ENCODE data around the gene XYLB. TPM values are rescaled to one million over a fixed set of nuclear protein-coding genes. Genes with fewer than 3 reads are reported as not detected.

Gene XYLB
- total RNA-seq, 1 donor = 10.1 TPM

DNA sequence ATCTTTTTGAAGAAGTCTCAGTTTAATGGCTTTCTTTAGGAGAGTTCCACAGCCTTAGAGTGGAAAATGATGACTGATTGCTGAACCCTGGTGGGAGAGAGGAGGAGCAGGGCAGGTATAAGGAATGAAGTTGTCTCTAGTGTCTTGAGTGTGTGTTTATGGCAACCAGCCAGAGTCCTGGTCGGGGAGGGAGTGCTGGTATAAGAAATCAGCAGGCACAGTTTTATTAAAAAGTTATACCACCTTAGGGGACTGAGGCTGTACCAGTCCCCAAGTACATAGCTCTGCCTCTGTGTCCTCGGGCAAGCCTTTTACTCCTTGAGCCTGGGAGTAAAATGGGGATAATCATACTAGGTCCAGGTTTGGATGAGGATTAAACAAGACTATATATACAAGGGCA is 34.6 kb upstream of the XYLB start:
- no peaks in the 10 kb centered on the region for H3K4me1 ChIP-seq (ENCODE audit: insufficient read depth, low read length)
- H3K4me2 ChIP-seq (ENCODE audit: insufficient read depth, low read length) = no peak overlapping the region

DNA sequence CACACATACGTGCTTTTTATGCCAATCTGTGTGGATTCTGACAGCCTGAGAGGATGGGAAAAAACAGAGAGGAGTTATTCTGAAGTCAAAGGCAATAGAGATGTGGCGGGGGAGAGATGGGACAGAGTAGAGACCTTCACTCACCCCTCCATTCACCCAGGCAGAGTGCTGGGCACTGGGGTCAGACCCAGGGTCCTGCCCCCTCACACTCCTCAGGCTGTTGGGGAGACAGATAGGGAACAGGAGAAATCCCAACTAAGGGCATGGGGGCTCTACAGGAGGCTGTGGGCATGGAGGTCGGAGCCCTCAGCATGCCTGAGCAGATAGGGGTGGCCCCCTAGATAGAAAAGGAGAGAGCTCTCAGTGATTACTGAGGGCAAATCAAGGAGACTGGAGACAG is 34.2 kb upstream of the XYLB start:
- H3K79me2 ChIP-seq (ENCODE audit: insufficient read depth, low read length) = no peaks in the 10 kb centered on the region
- H3K4me2 ChIP-seq (ENCODE audit: insufficient read depth, low read length) = no peak overlapping the region
- H2AFZ ChIP-seq (ENCODE audit: low read length) = no peak overlapping the region
- H3K4me1 ChIP-seq (ENCODE audit: insufficient read depth, low read length) = no peaks in the 10 kb centered on the region
- no peak overlapping the region for H3K27ac ChIP-seq (ENCODE audit: low read depth, low read length)
- no peaks in the 10 kb centered on the region for H3K9me3 ChIP-seq (ENCODE audit: low read depth, low read length)
- no peaks in the 10 kb centered on the region for H3K27me3 ChIP-seq (ENCODE audit: insufficient read depth, low read length)
- no peak overlapping the region for H3K4me3 ChIP-seq (ENCODE audit: insufficient read depth, low read length)
- TF ChIP-seq, protein P1, sequence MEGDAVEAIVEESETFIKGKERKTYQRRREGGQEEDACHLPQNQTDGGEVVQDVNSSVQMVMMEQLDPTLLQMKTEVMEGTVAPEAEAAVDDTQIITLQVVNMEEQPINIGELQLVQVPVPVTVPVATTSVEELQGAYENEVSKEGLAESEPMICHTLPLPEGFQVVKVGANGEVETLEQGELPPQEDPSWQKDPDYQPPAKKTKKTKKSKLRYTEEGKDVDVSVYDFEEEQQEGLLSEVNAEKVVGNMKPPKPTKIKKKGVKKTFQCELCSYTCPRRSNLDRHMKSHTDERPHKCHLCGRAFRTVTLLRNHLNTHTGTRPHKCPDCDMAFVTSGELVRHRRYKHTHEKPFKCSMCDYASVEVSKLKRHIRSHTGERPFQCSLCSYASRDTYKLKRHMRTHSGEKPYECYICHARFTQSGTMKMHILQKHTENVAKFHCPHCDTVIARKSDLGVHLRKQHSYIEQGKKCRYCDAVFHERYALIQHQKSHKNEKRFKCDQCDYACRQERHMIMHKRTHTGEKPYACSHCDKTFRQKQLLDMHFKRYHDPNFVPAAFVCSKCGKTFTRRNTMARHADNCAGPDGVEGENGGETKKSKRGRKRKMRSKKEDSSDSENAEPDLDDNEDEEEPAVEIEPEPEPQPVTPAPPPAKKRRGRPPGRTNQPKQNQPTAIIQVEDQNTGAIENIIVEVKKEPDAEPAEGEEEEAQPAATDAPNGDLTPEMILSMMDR (IDR thresholded peaks at IDR 0.05; ENCODE audit: extremely low read depth, low read depth, low read length) = no peak
- DNase-seq (ENCODE audit: insufficient read length, low spot score, missing footprints) = peak; percentile 46
- H4K20me1 ChIP-seq (ENCODE audit: insufficient read depth, low read length) = no peaks in the 10 kb centered on the region
- no peaks in the 10 kb centered on the region for H3K36me3 ChIP-seq (ENCODE audit: insufficient read depth, low read length)

More for the DNA sequence above, 34.6 kb upstream of the XYLB start:
- Histone ChIP-seq H3K27ac (ENCODE audit: low read depth, low read length) (no peak overlapping the region), H4K20me1 (ENCODE audit: insufficient read depth, low read length) (no peaks in the 10 kb centered on the region), H3K36me3 (ENCODE audit: insufficient read depth, low read length) (no peaks in the 10 kb centered on the region), H3K4me3 (ENCODE audit: insufficient read depth, low read length) (no peak overlapping the region), H3K79me2 (ENCODE audit: insufficient read depth, low read length) (no peaks in the 10 kb centered on the region), H2AFZ (ENCODE audit: low read length) (no peak overlapping the region), H3K9me3 (ENCODE audit: low read depth, low read length) (no peaks in the 10 kb centered on the region), H3K27me3 (ENCODE audit: insufficient read depth, low read length) (no peaks in the 10 kb centered on the region)
- peak; percentile 73 for DNase-seq (ENCODE audit: insufficient read length, low spot score, missing footprints)
- TF ChIP-seq, protein P1 (IDR thresholded peaks at IDR 0.05; ENCODE audit: extremely low read depth, low read depth, low read length) = no peak

GRCh38 chr3:38313263-38313662 is 33.3 kb upstream of the XYLB start:
- TF ChIP-seq, protein P1 (IDR thresholded peaks at IDR 0.05; ENCODE audit: extremely low read depth, low read depth, low read length) = no peak
- DNase-seq (ENCODE audit: insufficient read length, low spot score, missing footprints) = no peak
- H4K20me1 ChIP-seq (ENCODE audit: insufficient read depth, low read length) = no peaks in the 10 kb centered on the region
- H3K36me3 ChIP-seq (ENCODE audit: insufficient read depth, low read length) = no peaks in the 10 kb centered on the region
- no peaks in the 10 kb centered on the region for H3K9me3 ChIP-seq (ENCODE audit: low read depth, low read length)
- no peaks in the 10 kb centered on the region for H3K4me1 ChIP-seq (ENCODE audit: insufficient read depth, low read length)
- no peak overlapping the region for H3K4me3 ChIP-seq (ENCODE audit: insufficient read depth, low read length)
- H2AFZ ChIP-seq (ENCODE audit: low read length) = no peak overlapping the region
- H3K27me3 ChIP-seq (ENCODE audit: insufficient read depth, low read length) = no peaks in the 10 kb centered on the region
- H3K4me2 ChIP-seq (ENCODE audit: insufficient read depth, low read length) = no peak overlapping the region
- H3K79me2 ChIP-seq (ENCODE audit: insufficient read depth, low read length) = no peaks in the 10 kb centered on the region
- no peak overlapping the region for H3K27ac ChIP-seq (ENCODE audit: low read depth, low read length)

DNA sequence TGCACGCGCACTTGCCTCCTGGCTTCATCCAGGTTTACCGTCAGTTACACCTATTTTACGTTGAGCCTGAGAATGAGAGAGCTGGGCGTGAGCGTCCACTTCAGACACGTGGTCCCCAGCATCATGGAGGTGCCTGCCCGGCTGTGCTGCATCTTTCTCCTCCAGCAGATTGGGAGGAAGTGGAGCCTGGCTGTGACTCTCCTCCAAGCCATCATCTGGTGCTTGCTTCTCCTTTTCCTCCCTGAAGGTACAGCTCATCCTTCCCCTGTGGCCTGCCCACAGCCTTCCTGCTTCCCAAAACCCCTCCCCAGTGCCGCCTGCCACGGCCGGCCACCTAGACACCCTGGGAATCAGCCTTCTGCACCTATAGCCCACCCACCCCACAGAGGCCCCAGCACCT is 32.9 kb upstream of the XYLB start:
- no peak for DNase-seq (ENCODE audit: insufficient read length, low spot score, missing footprints)
- Histone ChIP-seq H3K36me3 (ENCODE audit: insufficient read depth, low read length) (no peaks in the 10 kb centered on the region), H3K4me3 (ENCODE audit: insufficient read depth, low read length) (no peak overlapping the region), H4K20me1 (ENCODE audit: insufficient read depth, low read length) (no peaks in the 10 kb centered on the region), H3K4me1 (ENCODE audit: insufficient read depth, low read length) (no peaks in the 10 kb centered on the region), H2AFZ (ENCODE audit: low read length) (no peak overlapping the region), H3K9me3 (ENCODE audit: low read depth, low read length) (no peaks in the 10 kb centered on the region), H3K4me2 (ENCODE audit: insufficient read depth, low read length) (no peak overlapping the region), H3K79me2 (ENCODE audit: insufficient read depth, low read length) (no peaks in the 10 kb centered on the region), H3K27me3 (ENCODE audit: insufficient read depth, low read length) (no peaks in the 10 kb centered on the region), H3K27ac (ENCODE audit: low read depth, low read length) (no peak overlapping the region)
- TF ChIP-seq, protein P1 (IDR thresholded peaks at IDR 0.05; ENCODE audit: extremely low read depth, low read depth, low read length) = no peak

Data from osteoblast (primary cell).